Tibial nerve (tissue), 4 donors: ENCODE measurements around the gene XYLT1. TPM values are rescaled to one million over a fixed set of nuclear protein-coding genes. Genes with fewer than 3 reads are reported as not detected.

Experiments used
- DNase-seq, 2 donors: peaks; one replicate each; pipeline ENCODE4 v3.0.0-alpha.2; 2019; ENCODE audit warnings: low spot score in 2 of 2
- H3K27ac ChIP-seq, 4 donors: fragments of 200-600 bp; sonication (generic) in 3 of 4; one replicate each; pipeline ENCODE4 v1.5.1; 2017 to 2019; ENCODE audit warnings: mild to moderate bottlenecking in 1 of 4
- H3K27me3 ChIP-seq, 2 donors: fragments of 200-600 bp; sonication (generic) in 1 of 2; one replicate each; pipeline versions ENCODE4 v1.5.1 to v1.6.0; 2017 to 2019
- H3K36me3 ChIP-seq, 3 donors: fragments of 200-600 bp; sonication (generic); one replicate each; pipeline ENCODE4 v1.5.1; 2018 to 2019
- H3K4me1 ChIP-seq, 4 donors: fragments of 200-600 bp; sonication (generic) in 3 of 4; one replicate each; pipeline ENCODE4 v1.5.1; 2017 to 2019
- H3K4me3 ChIP-seq, 4 donors: fragments of 200-600 bp; sonication (generic) in 3 of 4; one replicate each; pipeline ENCODE4 v1.5.1; 2017 to 2019; ENCODE audit warnings: mild to moderate bottlenecking in 1 of 4, moderate library complexity in 1 of 4
- H3K9me3 ChIP-seq, 4 donors: fragments of 200-600 bp; sonication (generic) in 3 of 4; one replicate each; pipeline ENCODE4 v1.5.1; 2017 to 2019
- EP300 ChIP-seq, 2 donors: sonication (generic); formaldehyde crosslinking; IDR thresholded peaks; one replicate each; pipeline ENCODE4 v1.6.1; 2017; ENCODE audit warnings: antibody characterized with exemption in 2 of 2, mild to moderate bottlenecking in 1 of 2
- POLR2A ChIP-seq, 2 donors: fragments of 450-650 bp; IDR thresholded peaks; one replicate each; pipeline ENCODE4 v1.6.1; 2017; ENCODE audit warnings: antibody characterized with exemption in 2 of 2, mild to moderate bottlenecking in 2 of 2, moderate library complexity in 2 of 2
- WGBS, 2 donors: methylation state at CpG; one replicate each; pipeline ENCODE4 v1.1.5; 2018; 5-methylcytosine and 5-hydroxymethylcytosine counted together
- total RNA-seq, 4 donors: library from RNA; depleted of rRNA; stranded (reverse); fragments of >200 nt; gene quantifications; one replicate each; pipeline ENCODE4 v1.1.0, GENCODE V29; 2016
- TF ChIP-seq, protein P1 (sequence below), 5 experiments: fragments of 200-600 bp in 3 of 5; fragments of 450-650 bp in 2 of 5; sonication (generic) in 3 of 5; IDR thresholded peaks; one replicate each; pipeline ENCODE4 v1.5.1; 2016 to 2019; ENCODE audit warnings: antibody characterized with exemption in 5 of 5, mild to moderate bottlenecking in 3 of 5, moderate library complexity in 2 of 5

Gene XYLT1
- total RNA-seq, 4 donors from 2014 or later, result 13.8 to 23.1 (median 14.8) TPM

DNA sequence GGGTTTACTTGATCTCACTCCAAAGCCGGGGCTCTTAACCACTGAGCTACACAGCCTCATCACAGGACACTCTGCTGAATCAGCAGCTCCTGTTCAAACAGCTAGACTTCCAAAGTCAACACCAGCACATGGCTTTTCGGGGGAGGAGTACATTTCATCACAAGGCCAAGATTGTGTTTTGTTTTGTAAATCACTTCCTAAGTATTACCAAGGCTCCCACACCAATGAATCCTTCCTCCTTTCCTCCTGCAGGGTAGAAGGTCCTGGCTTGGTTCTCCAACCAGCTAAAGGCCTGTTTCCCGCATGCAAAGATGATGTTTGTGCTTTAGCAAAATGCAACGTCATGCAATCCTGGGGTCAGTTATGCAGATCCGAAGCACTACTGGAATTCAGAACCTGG, 152.5 kb downstream of the XYLT1 start:
- DNase-seq, result peak in 1 of 2 donors; percentile 55
- 41 to 51% methylated on average over 5 of the region's 5 CpGs for WGBS, 2 donors
- H3K27me3 ChIP-seq, result no peaks in the 10 kb centered on the region
- peak overlapping the region in 2 of 4 donors; percentile 28 to 29 for H3K27ac ChIP-seq
- TF ChIP-seq, protein P1, sequence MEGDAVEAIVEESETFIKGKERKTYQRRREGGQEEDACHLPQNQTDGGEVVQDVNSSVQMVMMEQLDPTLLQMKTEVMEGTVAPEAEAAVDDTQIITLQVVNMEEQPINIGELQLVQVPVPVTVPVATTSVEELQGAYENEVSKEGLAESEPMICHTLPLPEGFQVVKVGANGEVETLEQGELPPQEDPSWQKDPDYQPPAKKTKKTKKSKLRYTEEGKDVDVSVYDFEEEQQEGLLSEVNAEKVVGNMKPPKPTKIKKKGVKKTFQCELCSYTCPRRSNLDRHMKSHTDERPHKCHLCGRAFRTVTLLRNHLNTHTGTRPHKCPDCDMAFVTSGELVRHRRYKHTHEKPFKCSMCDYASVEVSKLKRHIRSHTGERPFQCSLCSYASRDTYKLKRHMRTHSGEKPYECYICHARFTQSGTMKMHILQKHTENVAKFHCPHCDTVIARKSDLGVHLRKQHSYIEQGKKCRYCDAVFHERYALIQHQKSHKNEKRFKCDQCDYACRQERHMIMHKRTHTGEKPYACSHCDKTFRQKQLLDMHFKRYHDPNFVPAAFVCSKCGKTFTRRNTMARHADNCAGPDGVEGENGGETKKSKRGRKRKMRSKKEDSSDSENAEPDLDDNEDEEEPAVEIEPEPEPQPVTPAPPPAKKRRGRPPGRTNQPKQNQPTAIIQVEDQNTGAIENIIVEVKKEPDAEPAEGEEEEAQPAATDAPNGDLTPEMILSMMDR (IDR thresholded peaks at IDR 0.05), result no peak
- TF ChIP-seq EP300 (IDR thresholded peaks at IDR 0.05), result peak in 1 of 2 donors; percentile 80
- TF ChIP-seq POLR2A (IDR thresholded peaks at IDR 0.05), result no peak
- no peaks in the 10 kb centered on the region for H3K9me3 ChIP-seq
- H3K4me1 ChIP-seq, result peaks cover 0 to 30% (median 12%) of the 10 kb centered on the region in 4 donors
- H3K4me3 ChIP-seq, result no peak overlapping the region
- no peaks in the 10 kb centered on the region for H3K36me3 ChIP-seq

DNA sequence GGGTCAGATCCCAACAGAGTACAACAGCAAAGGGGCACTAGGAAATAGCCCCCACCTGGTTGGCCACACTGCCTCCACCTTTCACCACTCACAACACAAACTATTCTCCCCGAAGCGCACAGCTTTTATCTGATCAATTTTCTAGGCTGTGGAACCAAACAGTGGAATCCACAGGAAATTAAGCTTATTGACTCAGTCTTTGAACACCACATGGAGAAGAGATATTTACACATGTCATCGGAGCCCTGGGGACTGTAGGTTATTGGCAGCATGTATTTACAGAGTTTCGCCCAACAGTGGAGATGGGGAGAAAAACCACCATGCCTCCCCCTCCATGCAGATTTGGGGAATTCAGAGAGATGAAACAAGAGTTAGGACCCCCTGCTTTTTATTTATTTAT, 154.8 kb downstream of the XYLT1 start:
- WGBS, 2 donors, result 93 to 98% methylated on average over 4 of the region's 4 CpGs
- no peaks in the 10 kb centered on the region for H3K27me3 ChIP-seq
- H3K4me3 ChIP-seq, result no peak overlapping the region
- peak overlapping the region in 1 of 4 donors; percentile 5 for H3K27ac ChIP-seq
- TF ChIP-seq EP300 (IDR thresholded peaks at IDR 0.05), result no peak
- no peak for TF ChIP-seq POLR2A (IDR thresholded peaks at IDR 0.05)
- TF ChIP-seq, protein P1 (IDR thresholded peaks at IDR 0.05), result no peak
- peaks cover 0 to 39% (median 20%) of the 10 kb centered on the region in 4 donors for H3K4me1 ChIP-seq
- DNase-seq, result no peak
- no peaks in the 10 kb centered on the region for H3K36me3 ChIP-seq
- H3K9me3 ChIP-seq, result no peaks in the 10 kb centered on the region

DNA sequence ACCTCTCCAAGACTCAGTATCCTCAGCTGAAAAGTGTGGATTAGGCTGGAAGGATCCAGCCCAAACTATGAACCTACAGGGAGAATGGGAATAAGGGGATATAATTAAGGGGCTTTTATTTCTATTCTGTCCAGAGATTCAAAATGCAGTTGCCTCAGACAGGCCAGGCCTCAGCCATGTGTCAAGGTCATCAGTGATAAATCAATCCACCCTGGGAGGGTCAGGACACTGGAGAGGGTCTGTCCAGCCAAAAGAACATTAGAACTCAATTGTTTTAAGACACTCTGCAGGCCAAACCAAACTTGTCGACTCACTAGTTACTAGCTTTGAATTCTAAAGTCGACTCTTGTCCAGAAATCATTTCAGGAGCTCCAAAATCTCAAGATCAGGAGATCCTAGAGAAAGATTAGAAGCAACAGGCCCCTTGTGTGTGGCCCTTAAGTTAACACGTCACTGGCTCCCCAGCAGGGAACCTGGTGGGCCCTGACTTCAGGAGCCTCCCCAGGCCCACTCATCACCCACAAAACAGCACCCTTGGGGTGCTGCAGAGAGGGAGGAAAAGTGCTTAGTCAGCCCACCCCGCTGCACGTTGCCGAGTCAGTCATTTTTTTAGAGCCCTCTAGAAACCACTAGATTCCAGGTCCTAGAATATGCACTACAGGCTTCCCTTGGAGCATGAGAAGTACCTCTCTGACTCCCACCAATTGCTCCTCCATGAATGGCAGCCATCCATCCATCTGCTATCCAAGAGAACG, 156.8 kb downstream of the XYLT1 start:
- Histone ChIP-seq H3K4me1 (peaks cover 0 to 39% (median 20%) of the 10 kb centered on the region in 4 donors), H3K9me3 (no peaks in the 10 kb centered on the region), H3K4me3 (no peak overlapping the region), H3K36me3 (no peaks in the 10 kb centered on the region), H3K27ac (peak overlapping the region; percentile 53 to 89 (median 71)), H3K27me3 (no peaks in the 10 kb centered on the region)
- DNase-seq, result no peak
- WGBS, 2 donors, result 54 to 56% methylated on average over 7 of the region's 7 CpGs
- TF ChIP-seq, protein P1 (IDR thresholded peaks at IDR 0.05), result no peak
- TF ChIP-seq EP300 (IDR thresholded peaks at IDR 0.05), result no peak
- TF ChIP-seq POLR2A (IDR thresholded peaks at IDR 0.05), result no peak

DNA sequence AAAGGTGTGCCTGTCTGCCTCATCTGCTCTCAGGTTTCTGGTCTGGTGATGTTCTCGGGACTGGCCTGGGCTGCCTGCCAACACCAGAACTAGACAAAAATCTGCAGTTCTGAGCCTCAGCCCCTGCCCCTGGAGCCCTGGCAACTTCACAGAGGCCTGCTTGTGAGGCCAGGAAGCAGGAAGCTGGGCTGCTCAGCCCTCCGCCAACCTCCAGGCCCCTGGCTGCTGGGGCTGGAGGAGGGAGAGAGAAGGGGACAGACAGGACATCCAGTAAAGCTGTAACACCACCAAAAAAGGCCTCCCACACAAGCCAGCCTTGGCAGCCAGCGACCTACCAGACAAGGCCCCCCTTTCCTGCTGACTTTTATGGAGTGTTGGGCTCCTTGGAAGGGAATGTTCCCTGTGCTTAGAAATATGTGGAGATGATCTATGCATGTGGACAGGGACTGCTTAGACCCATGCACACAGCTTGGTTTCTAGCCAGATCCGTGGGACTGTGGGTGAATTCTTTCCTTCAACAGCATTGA, 157.6 kb downstream of the XYLT1 start:
- peak; percentile 26 to 33 for DNase-seq
- Histone ChIP-seq H3K4me3 (no peak overlapping the region), H3K27me3 (no peaks in the 10 kb centered on the region), H3K4me1 (peaks cover 0 to 32% (median 20%) of the 10 kb centered on the region in 4 donors), H3K36me3 (no peaks in the 10 kb centered on the region), H3K27ac (peak overlapping the region; percentile 53 to 89 (median 71)), H3K9me3 (no peaks in the 10 kb centered on the region)
- TF ChIP-seq, protein P1 (IDR thresholded peaks at IDR 0.05), result no peak
- peak in 1 of 2 donors; percentile 73 for TF ChIP-seq EP300 (IDR thresholded peaks at IDR 0.05)
- 4 to 6% methylated on average over 3 to 4 of the region's 4 CpGs for WGBS, 2 donors

DNA sequence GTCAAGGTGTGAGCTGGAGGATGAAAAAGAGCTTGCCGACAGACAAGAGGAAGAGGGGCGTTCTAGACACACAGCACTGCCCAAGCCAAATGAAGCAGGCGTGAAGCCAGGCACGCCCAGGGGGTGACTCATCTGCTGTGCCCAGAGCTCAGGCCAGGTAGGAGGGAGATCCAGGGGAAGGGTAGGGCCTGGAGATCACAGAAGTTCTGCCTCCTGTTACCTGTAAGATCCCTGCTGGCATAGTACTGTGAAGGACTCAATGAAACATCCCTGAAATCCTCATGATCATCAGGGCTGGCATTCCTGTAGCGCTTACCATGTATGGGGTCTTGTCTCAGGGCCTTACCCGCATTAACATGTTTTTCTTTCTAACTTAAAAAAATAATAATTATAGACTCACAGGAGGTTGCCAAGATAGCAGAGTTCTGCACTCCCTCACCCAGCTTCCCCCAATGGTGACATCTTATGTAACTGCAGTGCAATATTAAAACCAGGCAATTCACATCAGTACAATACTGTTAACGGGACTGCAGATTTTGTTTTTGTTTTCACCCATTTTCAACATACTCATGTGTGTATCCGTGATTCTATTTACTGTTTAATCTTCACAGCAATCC, 158.6 kb downstream of the XYLT1 start:
- WGBS, 2 donors, result 81 to 86% methylated on average over 8 of the region's 8 CpGs
- Histone ChIP-seq H3K4me3 (no peak overlapping the region), H3K36me3 (no peaks in the 10 kb centered on the region), H3K27me3 (no peaks in the 10 kb centered on the region), H3K9me3 (no peaks in the 10 kb centered on the region), H3K4me1 (peaks cover 0 to 29% (median 20%) of the 10 kb centered on the region in 4 donors), H3K27ac (peak overlapping the region; percentile 53 to 89 (median 71))
- DNase-seq, result no peak
- TF ChIP-seq EP300 (IDR thresholded peaks at IDR 0.05) (no peak), POLR2A (IDR thresholded peaks at IDR 0.05) (no peak)
- TF ChIP-seq, protein P1 (IDR thresholded peaks at IDR 0.05), result no peak
